Measurements from ENCODE around the gene OGFOD1.

DNA sequence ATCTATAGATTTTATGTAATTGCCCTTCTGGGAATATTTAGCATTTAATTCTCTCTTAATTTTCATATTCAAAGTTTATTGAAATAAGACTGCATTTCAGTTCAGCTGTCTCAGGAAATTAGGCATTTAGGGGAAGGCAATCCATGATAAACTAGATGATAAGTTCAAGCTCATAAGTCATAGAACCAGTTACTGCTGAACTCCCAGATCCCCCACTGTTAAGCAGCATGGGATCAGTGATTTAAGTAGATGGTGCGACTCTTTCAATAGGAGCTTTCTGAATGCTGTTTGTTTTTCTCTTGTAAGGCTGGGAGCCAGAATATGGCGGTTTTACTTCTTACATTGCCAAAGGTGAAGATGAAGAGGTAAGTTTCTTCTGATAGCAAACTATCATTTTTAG is 23.8 kb downstream of the OGFOD1 start:
- TF ChIP-seq CTCF (IDR thresholded peaks at IDR 0.05): no peak
- no peak for TF ChIP-seq POLR2A (IDR thresholded peaks at IDR 0.05)
